HCT116 (cell line): ENCODE measurements around the gene ADAM17. TPM values are rescaled to one million over a fixed set of nuclear protein-coding genes. Genes with fewer than 3 reads are reported as not detected.

Experiments
- ATAC-seq: fragments of 200-7000 bp; cut with Tn5 transposase; 2 replicates; pipeline ENCODE4 v1.9.1; 2020; ENCODE audit warnings: mild to moderate bottlenecking, moderate library complexity
- BruUV-seq: library from RNA; stranded (reverse); fragments of 400-500 nt; replicated peaks from 2 replicates; lab custom pipeline; 2021; lab: Mats Ljungman, UMichigan
- CTCF ChIA-PET: fragments of 300-600 bp; sonication (Branson Sonifier 250); formaldehyde crosslinking; loops from one replicate; lab custom pipeline; 2021; ENCODE audit warnings: antibody characterized with exemption; lab: Charles Lee
- POLR2A ChIA-PET: fragments of 300-600, 350-600 bp; sonication (Branson Sonifier 250); formaldehyde crosslinking; loops from one replicate; lab custom pipeline; 2021; ENCODE audit warnings: antibody characterized with exemption; lab: Charles Lee
- RAD21 ChIA-PET, 2 experiments: fragments of 300-600 bp; sonication (Branson Sonifier 250); formaldehyde crosslinking; loops; one replicate each; lab custom pipeline; 2023; ENCODE audit warnings: low total read pairs in 2 of 2; ENCODE audit not compliant: uncharacterized antibody in 2 of 2, unreplicated experiment in 2 of 2, low non-redundant PET in 1 of 2; lab: Charles Lee
- DNase-seq: peaks from one replicate; pipeline ENCODE4 v3.0.0-alpha.2; 2010; ENCODE audit warnings: low read depth, low spot score
- H2AFZ ChIP-seq: fragments of 200-600 bp; shearing (Covaris generic), sonication (generic); 2 replicates; pipeline ENCODE4 v1.6.1; 2017; ENCODE audit warnings: low read depth, mixed run types, mixed read lengths, antibody characterized with exemption, low read length; ENCODE audit not compliant: poor library complexity, severe bottlenecking
- H3K27ac ChIP-seq: 2 replicates; pipeline ENCODE4 v1.5.1; 2012; ENCODE audit warnings: low read depth, low read length
- H3K27me3 ChIP-seq: fragments of 200-600 bp; sonication (generic); 2 replicates; pipeline ENCODE4 v1.6.1; 2016; ENCODE audit warnings: mixed run types, low read length, mixed read lengths; ENCODE audit not compliant: insufficient read depth
- H3K36me3 ChIP-seq, 2 experiments: fragments of 200-500 bp in 1 of 2; fragments of 200-600 bp in 1 of 2; sonication (Bioruptor generic) in 1 of 2; sonication (generic) in 1 of 2; 2 replicates each; pipeline versions ENCODE4 v1.5.1 to v1.6.1; 2014 to 2016; ENCODE audit warnings: low read length in 2 of 2, inconsistent platforms in 1 of 2, mixed read lengths in 1 of 2, mixed run types in 1 of 2; ENCODE audit not compliant: insufficient read depth in 2 of 2, control insufficient read depth in 1 of 2
- H3K4me1 ChIP-seq, 2 experiments: fragments of 200-600 bp in 1 of 2; sonication (generic) in 1 of 2; 2 replicates each; pipeline versions ENCODE4 v1.5.1 to v1.6.1; 2012 to 2017; ENCODE audit warnings: low read length in 2 of 2, inconsistent platforms in 1 of 2, mild to moderate bottlenecking in 1 of 2, mixed read lengths in 1 of 2, mixed run types in 1 of 2, moderate library complexity in 1 of 2; ENCODE audit not compliant: insufficient read depth in 2 of 2, control insufficient read depth in 1 of 2
- H3K4me2 ChIP-seq: fragments of 200-600 bp; sonication (generic); 2 replicates; pipeline ENCODE4 v1.6.1; 2017; ENCODE audit warnings: mixed run types, low read length, mixed read lengths
- H3K4me3 ChIP-seq, 2 experiments: fragments of 200-600 bp in 1 of 2; sonication (generic) in 1 of 2; replicated peaks in 1 of 2; 2 replicates each; pipeline ENCODE4 v1.5.1; 2011 to 2016; ENCODE audit warnings: low read length in 2 of 2, control low read depth in 1 of 2, low read depth in 1 of 2, mild to moderate bottlenecking in 1 of 2, mixed read lengths in 1 of 2, mixed run types in 1 of 2
- H3K79me2 ChIP-seq: fragments of 200-600 bp; sonication (generic); 2 replicates; pipeline ENCODE4 v1.6.1; 2017; ENCODE audit warnings: mild to moderate bottlenecking, mixed run types, low read length, moderate library complexity, mixed read lengths; ENCODE audit not compliant: insufficient read depth
- H3K9ac ChIP-seq: fragments of 200-600 bp; sonication (generic); 2 replicates; pipeline ENCODE4 v1.6.1; 2016; ENCODE audit warnings: low read length, mixed read lengths
- H3K9me2 ChIP-seq: fragments of 200-600 bp; sonication (generic), shearing (Covaris generic); 2 replicates; pipeline ENCODE4 v1.6.1; 2017; ENCODE audit warnings: mixed run types, mild to moderate bottlenecking, moderate library complexity; ENCODE audit not compliant: insufficient read depth
- H3K9me3 ChIP-seq, 2 experiments: fragments of 200-500 bp in 1 of 2; fragments of 200-600 bp in 1 of 2; sonication (Bioruptor generic) in 1 of 2; sonication (generic) in 1 of 2; 2 replicates each; pipeline ENCODE4 v1.6.1; 2014 to 2017; ENCODE audit warnings: low read length in 2 of 2, mixed read lengths in 2 of 2, inconsistent platforms in 1 of 2, low read depth in 1 of 2, mild to moderate bottlenecking in 1 of 2, mixed run types in 1 of 2, moderate library complexity in 1 of 2; ENCODE audit not compliant: control insufficient read depth in 1 of 2, insufficient read depth in 1 of 2
- H4K20me1 ChIP-seq: fragments of 200-600 bp; sonication (generic), shearing (Covaris generic); 2 replicates; pipeline ENCODE4 v1.6.1; 2017; ENCODE audit warnings: mixed run types, mild to moderate bottlenecking, moderate library complexity; ENCODE audit not compliant: insufficient read depth
- CBX3 ChIP-seq: IDR thresholded peaks from 2 replicates; pipeline ENCODE4 v1.6.1; 2012; ENCODE audit warnings: low read depth
- EGR1 ChIP-seq: IDR thresholded peaks from 2 replicates; pipeline ENCODE4 v1.6.1; 2012; ENCODE audit warnings: low read depth
- ELF1 ChIP-seq: IDR thresholded peaks from 2 replicates; pipeline ENCODE4 v1.6.1; 2012; ENCODE audit warnings: low read depth, borderline replicate concordance
- FOSL1 ChIP-seq: IDR thresholded peaks from 2 replicates; pipeline ENCODE4 v1.6.1; 2012; ENCODE audit warnings: low read depth
- JUND ChIP-seq: IDR thresholded peaks from 2 replicates; pipeline ENCODE4 v1.6.1; 2012
- RAD21 ChIP-seq: IDR thresholded peaks from 2 replicates; pipeline ENCODE4 v1.6.1; 2012; ENCODE audit warnings: low read depth, mild to moderate bottlenecking
- SIN3A ChIP-seq: IDR thresholded peaks from 2 replicates; pipeline ENCODE4 v1.6.1; 2012; ENCODE audit warnings: low read depth
- SP1 ChIP-seq: IDR thresholded peaks from 2 replicates; pipeline ENCODE4 v1.6.1; 2012; ENCODE audit warnings: low read depth
- SRF ChIP-seq: IDR thresholded peaks from 2 replicates; pipeline ENCODE4 v1.6.1; 2012; ENCODE audit warnings: low read depth
- TCF7L2 ChIP-seq: IDR thresholded peaks from 2 replicates; pipeline ENCODE4 v1.7.0; 2011; ENCODE audit warnings: borderline replicate concordance, inconsistent platforms; ENCODE audit not compliant: insufficient read depth, insufficient read length; ENCODE audit errors: extremely low read depth
- YY1 ChIP-seq: IDR thresholded peaks from 2 replicates; pipeline ENCODE4 v1.6.1; 2011; ENCODE audit warnings: low read length, low read depth, moderate library complexity, mild to moderate bottlenecking; ENCODE audit not compliant: insufficient replicate concordance; ENCODE audit errors: extremely low read depth
- ZFX ChIP-seq: fragments of 450-650 bp; IDR thresholded peaks from 2 replicates; pipeline ENCODE4 v1.6.1; 2017
- ZNF274 ChIP-seq: fragments of 200-500 bp; sonication (Bioruptor generic); IDR thresholded peaks from 2 replicates; pipeline ENCODE4 v1.6.1; 2014; ENCODE audit warnings: mild to moderate bottlenecking, low read depth, low read length, inconsistent platforms
- intact Hi-C: fragments of 100-400 bp; cut with micrococcal nuclease; formaldehyde crosslinking; loops from 2 replicates; pipeline ENCODE4 v1.10.0; 2022
- total RNA-seq: library from RNA; stranded (reverse); gene quantifications from one replicate; pipeline ENCODE4 v1.2.1, GENCODE V29; 2021; ENCODE audit not compliant: unreplicated experiment
- TF ChIP-seq, protein P1 (sequence below): IDR thresholded peaks from 2 replicates; pipeline ENCODE4 v1.6.1; 2011; ENCODE audit warnings: mild to moderate bottlenecking, low read length, moderate library complexity; ENCODE audit not compliant: insufficient replicate concordance; ENCODE audit errors: extremely low read depth
- TF ChIP-seq, protein P2 (sequence below), 3 experiments: fragments of 200-600 bp in 1 of 3; sonication (generic) in 1 of 3; IDR thresholded peaks in 2 of 3; conservative IDR thresholded peaks in 1 of 3; 2 replicates each; pipeline ENCODE4 v1.5.1; 2012 to 2017; ENCODE audit warnings: low read depth in 2 of 3, low read length in 2 of 3, antibody characterized with exemption in 1 of 3, borderline replicate concordance in 1 of 3, control low read depth in 1 of 3, mild to moderate bottlenecking in 1 of 3, mixed read lengths in 1 of 3, mixed run types in 1 of 3, moderate library complexity in 1 of 3; ENCODE audit not compliant: insufficient read depth in 1 of 3
- TF ChIP-seq, protein P3 (sequence below): IDR thresholded peaks from 2 replicates; pipeline ENCODE4 v1.6.1; 2012

The ADAM17 gene
- total RNA-seq, 1 experiment from 2014 or later = 39.2 TPM

DNA sequence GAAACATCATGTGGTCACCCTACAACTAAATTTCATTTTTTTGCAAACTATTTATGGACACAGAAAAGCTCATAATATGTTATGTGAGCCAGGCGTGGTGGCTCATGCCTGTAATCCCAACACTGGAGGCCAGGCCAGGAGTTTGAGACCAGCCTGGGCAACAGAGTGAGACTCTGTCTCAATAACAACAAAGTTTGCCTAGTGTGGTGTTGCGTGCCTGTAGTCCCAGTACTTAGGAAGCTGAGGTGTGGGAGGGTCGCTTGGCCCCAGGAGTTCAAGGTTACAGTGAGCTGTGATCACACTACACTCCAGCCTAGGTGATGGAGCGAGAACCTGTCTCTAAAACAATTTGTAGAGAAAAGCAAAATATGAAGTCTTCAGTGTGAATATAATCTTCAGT lies 75.5 kb downstream of the ADAM17 start:
- Histone ChIP-seq H3K9me3 (no peaks in the 10 kb centered on the region), H3K4me3 (no peak overlapping the region)
- no peak for ATAC-seq
- TF ChIP-seq CBX3 (no peak), EGR1 (no peak), SP1 (no peak), ZFX (no peak), FOSL1 (no peak), JUND (no peak), SIN3A (no peak), SRF (no peak), YY1 (no peak), ZNF274 (no peak), RAD21 (no peak), TCF7L2 (no peak), ELF1 (no peak)
- TF ChIP-seq, protein P1, sequence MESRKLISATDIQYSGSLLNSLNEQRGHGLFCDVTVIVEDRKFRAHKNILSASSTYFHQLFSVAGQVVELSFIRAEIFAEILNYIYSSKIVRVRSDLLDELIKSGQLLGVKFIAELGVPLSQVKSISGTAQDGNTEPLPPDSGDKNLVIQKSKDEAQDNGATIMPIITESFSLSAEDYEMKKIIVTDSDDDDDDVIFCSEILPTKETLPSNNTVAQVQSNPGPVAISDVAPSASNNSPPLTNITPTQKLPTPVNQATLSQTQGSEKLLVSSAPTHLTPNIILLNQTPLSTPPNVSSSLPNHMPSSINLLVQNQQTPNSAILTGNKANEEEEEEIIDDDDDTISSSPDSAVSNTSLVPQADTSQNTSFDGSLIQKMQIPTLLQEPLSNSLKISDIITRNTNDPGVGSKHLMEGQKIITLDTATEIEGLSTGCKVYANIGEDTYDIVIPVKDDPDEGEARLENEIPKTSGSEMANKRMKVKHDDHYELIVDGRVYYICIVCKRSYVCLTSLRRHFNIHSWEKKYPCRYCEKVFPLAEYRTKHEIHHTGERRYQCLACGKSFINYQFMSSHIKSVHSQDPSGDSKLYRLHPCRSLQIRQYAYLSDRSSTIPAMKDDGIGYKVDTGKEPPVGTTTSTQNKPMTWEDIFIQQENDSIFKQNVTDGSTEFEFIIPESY = no peak
- TF ChIP-seq, protein P2, sequence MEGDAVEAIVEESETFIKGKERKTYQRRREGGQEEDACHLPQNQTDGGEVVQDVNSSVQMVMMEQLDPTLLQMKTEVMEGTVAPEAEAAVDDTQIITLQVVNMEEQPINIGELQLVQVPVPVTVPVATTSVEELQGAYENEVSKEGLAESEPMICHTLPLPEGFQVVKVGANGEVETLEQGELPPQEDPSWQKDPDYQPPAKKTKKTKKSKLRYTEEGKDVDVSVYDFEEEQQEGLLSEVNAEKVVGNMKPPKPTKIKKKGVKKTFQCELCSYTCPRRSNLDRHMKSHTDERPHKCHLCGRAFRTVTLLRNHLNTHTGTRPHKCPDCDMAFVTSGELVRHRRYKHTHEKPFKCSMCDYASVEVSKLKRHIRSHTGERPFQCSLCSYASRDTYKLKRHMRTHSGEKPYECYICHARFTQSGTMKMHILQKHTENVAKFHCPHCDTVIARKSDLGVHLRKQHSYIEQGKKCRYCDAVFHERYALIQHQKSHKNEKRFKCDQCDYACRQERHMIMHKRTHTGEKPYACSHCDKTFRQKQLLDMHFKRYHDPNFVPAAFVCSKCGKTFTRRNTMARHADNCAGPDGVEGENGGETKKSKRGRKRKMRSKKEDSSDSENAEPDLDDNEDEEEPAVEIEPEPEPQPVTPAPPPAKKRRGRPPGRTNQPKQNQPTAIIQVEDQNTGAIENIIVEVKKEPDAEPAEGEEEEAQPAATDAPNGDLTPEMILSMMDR (IDR thresholded peaks at IDR 0.05 in 2 of 3, conservative IDR thresholded peaks at IDR 0.05 in 1 of 3; ENCODE audit: borderline replicate concordance in 1 of 3, insufficient read depth in 1 of 3, low read depth in 2 of 3, low read length in 2 of 3) = no peak
- TF ChIP-seq, protein P3, sequence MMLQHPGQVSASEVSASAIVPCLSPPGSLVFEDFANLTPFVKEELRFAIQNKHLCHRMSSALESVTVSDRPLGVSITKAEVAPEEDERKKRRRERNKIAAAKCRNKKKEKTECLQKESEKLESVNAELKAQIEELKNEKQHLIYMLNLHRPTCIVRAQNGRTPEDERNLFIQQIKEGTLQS = no peak
- TF ChIP-seq, all 23 proteins: peak for 0
- 0 out of 2 replicates have a peak, but pooled peaks cover under 1% of the 10 kb centered on the region for H3K79me2 ChIP-seq
- no peaks in the 10 kb centered on the region; the same call in 1 of the 2 replicates for H4K20me1 ChIP-seq
- no peak overlapping the region for H3K27ac ChIP-seq
- no peaks in the 10 kb centered on the region for H3K9me2 ChIP-seq
- RAD21 ChIA-PET = no interaction called here
- no peak for DNase-seq
- peaks cover 18 to 38% of the 10 kb centered on the region in 2 experiments for H3K36me3 ChIP-seq
- H3K4me1 ChIP-seq = peaks cover 3 to 14% of the 10 kb centered on the region in 2 experiments; a peak in 3 of 4 replicates
- CTCF ChIA-PET = interaction anchor here (0.6 kb wide), 1 partner anchor 333 kb away, joined by 3 read pairs; no protein-coding TSS in a partner anchor
- no peak overlapping the region for H3K4me2 ChIP-seq
- intact Hi-C loops = no loop called here
- no peak overlapping the region for H3K9ac ChIP-seq
- no TSS peak for BruUV-seq
- no peaks in the 10 kb centered on the region for H3K27me3 ChIP-seq
- no peak overlapping the region for H2AFZ ChIP-seq
- POLR2A ChIA-PET = interaction anchor here (0.7 kb wide), 2 partner anchors 50 to 61 kb away, joined by 3 to 4 read pairs; no protein-coding TSS in a partner anchor
